ENCODE measurements around the gene PSMF1. TPM values are rescaled to one million over a fixed set of nuclear protein-coding genes. Genes with fewer than 3 reads are reported as not detected.

PSMF1 gene
- total RNA-seq, 3 donors from 2014 or later: 113 to 118 (median 117) TPM

DNA sequence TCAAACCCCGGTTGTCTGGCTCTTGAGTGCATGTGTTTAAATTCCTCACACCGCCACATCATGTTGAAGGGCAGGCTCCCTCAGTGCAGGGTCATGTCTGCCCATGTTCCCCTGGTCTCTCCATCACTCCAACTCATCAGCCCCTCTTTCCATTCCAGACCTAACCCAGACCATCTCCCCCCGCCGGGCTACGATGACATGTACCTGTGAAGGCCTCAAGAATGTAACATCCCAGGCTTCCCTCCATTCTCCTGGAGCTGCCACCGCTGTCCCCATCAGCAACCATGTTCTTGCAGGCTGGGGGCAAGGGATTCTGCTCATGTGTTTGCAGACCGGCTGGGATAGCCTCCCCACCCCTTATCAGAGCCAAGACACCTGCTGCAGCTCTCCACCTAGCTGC, 46.5 kb downstream of the PSMF1 start:
- DNase-seq: no peak
- TF ChIP-seq, protein P1, sequence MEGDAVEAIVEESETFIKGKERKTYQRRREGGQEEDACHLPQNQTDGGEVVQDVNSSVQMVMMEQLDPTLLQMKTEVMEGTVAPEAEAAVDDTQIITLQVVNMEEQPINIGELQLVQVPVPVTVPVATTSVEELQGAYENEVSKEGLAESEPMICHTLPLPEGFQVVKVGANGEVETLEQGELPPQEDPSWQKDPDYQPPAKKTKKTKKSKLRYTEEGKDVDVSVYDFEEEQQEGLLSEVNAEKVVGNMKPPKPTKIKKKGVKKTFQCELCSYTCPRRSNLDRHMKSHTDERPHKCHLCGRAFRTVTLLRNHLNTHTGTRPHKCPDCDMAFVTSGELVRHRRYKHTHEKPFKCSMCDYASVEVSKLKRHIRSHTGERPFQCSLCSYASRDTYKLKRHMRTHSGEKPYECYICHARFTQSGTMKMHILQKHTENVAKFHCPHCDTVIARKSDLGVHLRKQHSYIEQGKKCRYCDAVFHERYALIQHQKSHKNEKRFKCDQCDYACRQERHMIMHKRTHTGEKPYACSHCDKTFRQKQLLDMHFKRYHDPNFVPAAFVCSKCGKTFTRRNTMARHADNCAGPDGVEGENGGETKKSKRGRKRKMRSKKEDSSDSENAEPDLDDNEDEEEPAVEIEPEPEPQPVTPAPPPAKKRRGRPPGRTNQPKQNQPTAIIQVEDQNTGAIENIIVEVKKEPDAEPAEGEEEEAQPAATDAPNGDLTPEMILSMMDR (IDR thresholded peaks at IDR 0.05): no peak
- intact Hi-C loops (cut with DNase I, micrococcal nuclease): no loop called here
- no peak for ATAC-seq
- Histone ChIP-seq H3K4me3 (no peak overlapping the region), H3K4me1 (ENCODE audit: low read depth) (no peaks in the 10 kb centered on the region), H3K9me3 (no peaks in the 10 kb centered on the region), H3K36me3 (ENCODE audit: low read depth) (no peaks in the 10 kb centered on the region)

DNA sequence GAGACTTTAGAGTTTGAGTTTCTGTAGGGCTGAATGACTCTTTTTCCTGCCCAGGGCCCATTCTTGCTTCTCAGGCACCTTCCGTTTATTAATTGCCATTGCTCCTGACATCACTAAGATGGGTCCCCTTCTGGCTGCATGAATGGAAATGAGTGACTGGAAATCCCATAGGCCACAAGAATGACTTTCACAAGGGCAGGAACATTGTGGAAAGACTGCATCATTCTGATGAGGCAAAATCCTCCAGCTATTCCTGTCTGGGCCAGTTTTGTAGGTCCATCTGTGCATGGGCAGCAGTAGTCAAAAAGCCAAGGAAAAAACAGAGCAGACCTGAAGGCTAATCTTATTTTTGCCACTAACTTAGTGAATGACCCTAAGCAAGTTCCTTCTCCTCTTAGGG, 47.1 kb downstream of the PSMF1 start:
- no peaks in the 10 kb centered on the region for H3K36me3 ChIP-seq (ENCODE audit: low read depth)
- ATAC-seq: no peak
- no peaks in the 10 kb centered on the region for H3K4me1 ChIP-seq (ENCODE audit: low read depth)
- no peaks in the 10 kb centered on the region for H3K9me3 ChIP-seq
- no peak for DNase-seq
- no peak overlapping the region for H3K4me3 ChIP-seq
- intact Hi-C loops (cut with DNase I, micrococcal nuclease): no loop called here
- TF ChIP-seq, protein P1 (IDR thresholded peaks at IDR 0.05): no peak

DNA sequence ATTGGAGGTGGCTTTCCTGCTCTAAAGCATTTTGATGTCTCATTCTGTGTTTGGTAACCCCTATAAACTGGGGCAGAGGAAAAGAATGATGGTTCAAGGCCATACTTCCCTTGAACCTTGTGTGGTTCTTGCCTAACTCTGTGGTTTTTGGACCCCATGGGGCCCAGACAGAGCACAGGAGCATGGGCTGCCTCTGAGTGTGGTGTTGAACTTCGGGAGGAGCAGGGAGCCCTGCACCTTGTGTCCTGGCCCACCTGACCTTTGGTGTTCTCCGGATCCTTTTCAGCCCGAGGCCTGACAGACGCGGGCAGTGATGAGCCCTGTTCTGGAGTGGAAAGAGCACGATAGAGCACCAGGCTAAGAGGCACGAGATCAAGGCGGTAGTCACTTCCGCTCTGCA, 47.5 kb downstream of the PSMF1 start:
- DNase-seq: no peak
- TF ChIP-seq, protein P1 (IDR thresholded peaks at IDR 0.05): no peak
- Histone ChIP-seq H3K4me1 (ENCODE audit: low read depth) (no peaks in the 10 kb centered on the region), H3K4me3 (no peak overlapping the region), H3K9me3 (no peaks in the 10 kb centered on the region), H3K36me3 (ENCODE audit: low read depth) (no peaks in the 10 kb centered on the region)
- intact Hi-C loops (cut with DNase I, micrococcal nuclease): no loop called here
- ATAC-seq: no peak

DNA sequence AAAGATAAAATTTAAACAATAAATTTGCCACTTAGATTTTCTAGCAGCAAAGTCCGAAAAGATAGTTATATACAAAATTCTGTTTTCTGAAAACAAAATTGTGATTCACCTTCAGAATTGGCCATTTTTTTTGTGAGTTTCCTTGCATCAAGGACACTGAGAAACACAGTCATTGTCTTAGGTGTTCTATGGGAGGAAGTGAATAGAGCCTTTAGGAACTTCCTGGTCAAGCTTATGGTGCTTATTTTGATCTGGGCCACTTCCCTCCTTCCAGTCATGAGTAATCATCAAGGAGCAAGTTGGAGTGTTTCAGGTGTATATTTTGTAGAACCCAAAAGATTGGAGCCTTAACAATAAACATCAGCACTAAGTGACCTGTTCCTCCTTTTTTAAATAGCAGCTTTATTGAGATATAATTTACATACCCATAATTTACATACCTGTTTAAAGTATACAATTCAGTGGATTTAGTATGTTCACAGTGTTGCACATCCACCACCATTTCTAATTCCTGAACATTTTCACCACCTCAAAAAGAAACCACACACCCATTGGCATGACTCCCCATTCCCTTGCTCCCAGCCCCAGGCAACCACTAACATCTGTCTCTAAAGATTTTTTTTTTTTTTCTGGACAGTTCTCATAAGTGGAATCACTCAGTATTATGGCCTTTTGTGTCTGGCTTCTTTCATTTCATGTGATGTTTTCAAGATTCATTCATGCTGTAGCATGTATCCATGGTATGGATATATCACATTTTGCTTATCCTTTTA, 48.7 kb downstream of the PSMF1 start:
- no peaks in the 10 kb centered on the region for H3K9me3 ChIP-seq
- no peak for DNase-seq
- TF ChIP-seq, protein P1 (IDR thresholded peaks at IDR 0.05): no peak
- no peak for ATAC-seq
- H3K4me1 ChIP-seq (ENCODE audit: low read depth): no peaks in the 10 kb centered on the region
- intact Hi-C loops (cut with DNase I, micrococcal nuclease): no loop called here
- H3K36me3 ChIP-seq (ENCODE audit: low read depth): no peaks in the 10 kb centered on the region
- H3K4me3 ChIP-seq: no peak overlapping the region

DNA sequence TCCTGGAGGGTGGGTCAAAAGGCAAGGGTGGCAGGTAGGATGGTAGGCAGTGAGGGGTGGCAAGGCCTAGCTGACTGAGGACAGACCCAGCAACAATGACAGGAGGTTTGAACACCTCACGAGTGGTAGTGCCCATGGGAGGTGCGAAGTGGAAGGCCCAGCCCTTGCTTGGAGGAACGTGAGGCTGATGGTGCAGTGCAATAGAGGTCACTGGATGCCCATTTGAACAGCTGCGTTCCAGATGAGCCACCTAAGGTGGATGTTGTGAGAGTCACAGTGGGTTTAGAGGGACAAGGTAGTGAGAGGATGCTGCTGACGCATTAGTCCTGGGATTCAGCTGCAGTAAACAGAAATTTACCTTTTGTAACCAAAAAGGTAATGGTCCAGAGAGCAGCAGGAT, 50.8 kb downstream of the PSMF1 start:
- Histone ChIP-seq H3K9me3 (no peaks in the 10 kb centered on the region), H3K36me3 (ENCODE audit: low read depth) (no peaks in the 10 kb centered on the region), H3K4me1 (ENCODE audit: low read depth) (no peaks in the 10 kb centered on the region), H3K4me3 (no peak overlapping the region)
- TF ChIP-seq, protein P1 (IDR thresholded peaks at IDR 0.05): no peak
- no peak for ATAC-seq
- intact Hi-C loops (cut with DNase I, micrococcal nuclease): no loop called here
- no peak for DNase-seq
